GM06990 (cell line): ENCODE results near the gene CPEB3.

ENCODE experiments used
- DNase-seq: peaks from one replicate; pipeline ENCODE4 v3.0.0-alpha.2; 2011; ENCODE audit not compliant: insufficient read length; ENCODE audit errors: extremely low read depth
- H3K27me3 ChIP-seq: replicated peaks from 2 replicates; pipeline ENCODE4 v1.6.0; 2011; ENCODE audit warnings: low read length; ENCODE audit not compliant: control insufficient read depth, insufficient read depth
- H3K36me3 ChIP-seq: 2 replicates; pipeline ENCODE4 v1.5.1; 2011; ENCODE audit warnings: low read length; ENCODE audit not compliant: control insufficient read depth, insufficient read depth
- H3K4me3 ChIP-seq: replicated peaks from 2 replicates; pipeline ENCODE4 v1.5.1; 2011; ENCODE audit warnings: low read depth, mild to moderate bottlenecking, control low read depth, low read length
- CTCF ChIP-seq: IDR thresholded peaks from 2 replicates; pipeline ENCODE4 v1.5.1; 2011; ENCODE audit warnings: low read length, control low read depth, mild to moderate bottlenecking, inconsistent platforms; ENCODE audit not compliant: insufficient read depth, poor library complexity, severe bottlenecking

Gene CPEB3

GRCh38 chr10:92239600-92240288, 51.1 kb downstream of the CPEB3 start:
- peak; percentile 3 for TF ChIP-seq CTCF
- no peaks in the 10 kb centered on the region for H3K27me3 ChIP-seq
- peak overlapping the region; percentile 59 for H3K4me3 ChIP-seq
- no peaks in the 10 kb centered on the region for H3K36me3 ChIP-seq
- peak; percentile 64 for DNase-seq

GRCh38 chr10:92239151-92239599, 51.7 kb downstream of the CPEB3 start:
- TF ChIP-seq CTCF = no peak
- DNase-seq = no peak
- peak overlapping the region; percentile 59 for H3K4me3 ChIP-seq

GRCh38 chr10:92238586-92239098, 52.2 kb downstream of the CPEB3 start:
- DNase-seq = no peak
- TF ChIP-seq CTCF = no peak
- Histone ChIP-seq H3K36me3 (no peaks in the 10 kb centered on the region), H3K27me3 (no peaks in the 10 kb centered on the region), H3K4me3 (peak overlapping the region; percentile 59; the same call in 1 of the 2 replicates)

More at GRCh38 chr10:92239151-92239599, 51.7 kb downstream of the CPEB3 start:
- H3K27me3 ChIP-seq = no peaks in the 10 kb centered on the region
- no peaks in the 10 kb centered on the region for H3K36me3 ChIP-seq

- H3K4me3 ChIP-seq = no peak overlapping the region
- no peaks in the 10 kb centered on the region for H3K36me3 ChIP-seq
- no peaks in the 10 kb centered on the region for H3K27me3 ChIP-seq
- TF ChIP-seq CTCF = no peak
- no peak for DNase-seq
Observed at GRCh38 chr10:92238054-92238585, 52.8 kb downstream of the CPEB3 start.

- TF ChIP-seq CTCF = no peak
Observed at GRCh38 chr10:92231196-92231595, 59.7 kb downstream of the CPEB3 start.

More at GRCh38 chr10:92231196-92231595, 59.7 kb downstream of the CPEB3 start:
- no peak for DNase-seq
- no peaks in the 10 kb centered on the region for H3K36me3 ChIP-seq
- no peak overlapping the region for H3K4me3 ChIP-seq
- H3K27me3 ChIP-seq = no peaks in the 10 kb centered on the region
